ENCODE data around the gene TAF11L9.
"Not testable (repeated sequence)": the region's sequence is repeated elsewhere in the genome, so short reads cannot be mapped to it uniquely, and the experiment has no call there.

DNA sequence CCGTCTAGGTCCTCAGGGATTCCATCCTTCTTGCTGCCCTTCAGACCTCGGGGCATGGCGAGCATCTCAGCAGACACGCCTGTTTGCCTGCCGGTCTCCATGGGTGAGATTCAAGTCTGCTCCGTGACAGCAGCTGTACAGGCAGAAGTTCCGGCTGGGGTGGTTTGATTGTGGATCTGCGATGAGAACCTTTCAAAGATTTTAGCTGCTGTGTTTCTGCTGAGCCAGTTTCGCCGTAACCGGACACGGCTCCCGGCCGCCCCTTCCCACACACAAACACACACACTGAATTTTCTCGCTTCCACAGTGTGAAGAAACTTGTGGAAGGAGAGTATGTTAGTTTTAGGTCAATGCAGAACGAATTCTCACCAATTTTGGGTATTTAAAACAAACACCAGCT is 8.5 kb downstream of the TAF11L9 start, which contains the start of gene TAF11L7:
- not testable (repeated sequence) for TF ChIP-seq POLR2A (IDR thresholded peaks at IDR 0.05)
- TF ChIP-seq, protein P1, sequence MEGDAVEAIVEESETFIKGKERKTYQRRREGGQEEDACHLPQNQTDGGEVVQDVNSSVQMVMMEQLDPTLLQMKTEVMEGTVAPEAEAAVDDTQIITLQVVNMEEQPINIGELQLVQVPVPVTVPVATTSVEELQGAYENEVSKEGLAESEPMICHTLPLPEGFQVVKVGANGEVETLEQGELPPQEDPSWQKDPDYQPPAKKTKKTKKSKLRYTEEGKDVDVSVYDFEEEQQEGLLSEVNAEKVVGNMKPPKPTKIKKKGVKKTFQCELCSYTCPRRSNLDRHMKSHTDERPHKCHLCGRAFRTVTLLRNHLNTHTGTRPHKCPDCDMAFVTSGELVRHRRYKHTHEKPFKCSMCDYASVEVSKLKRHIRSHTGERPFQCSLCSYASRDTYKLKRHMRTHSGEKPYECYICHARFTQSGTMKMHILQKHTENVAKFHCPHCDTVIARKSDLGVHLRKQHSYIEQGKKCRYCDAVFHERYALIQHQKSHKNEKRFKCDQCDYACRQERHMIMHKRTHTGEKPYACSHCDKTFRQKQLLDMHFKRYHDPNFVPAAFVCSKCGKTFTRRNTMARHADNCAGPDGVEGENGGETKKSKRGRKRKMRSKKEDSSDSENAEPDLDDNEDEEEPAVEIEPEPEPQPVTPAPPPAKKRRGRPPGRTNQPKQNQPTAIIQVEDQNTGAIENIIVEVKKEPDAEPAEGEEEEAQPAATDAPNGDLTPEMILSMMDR (IDR thresholded peaks at IDR 0.05): not testable (repeated sequence)

Measured in Peyer's patch (tissue), 4 donors.